Mesothelial cell of epicardium (in vitro differentiated cells): ENCODE data around the gene EXOC4. TPM values are rescaled to one million over a fixed set of nuclear protein-coding genes. Genes with fewer than 3 reads are reported as not detected.

Experiments used
- DNase-seq, 2 experiments: peaks; one replicate each; pipeline ENCODE4 v3.0.0; 2021; ENCODE audit warnings: low spot score in 2 of 2; ENCODE audit not compliant: unreplicated experiment in 2 of 2
- H3K27ac Mint-ChIP-seq: 2 replicates; pipeline ENCODE4 v1.8.0; 2021; ENCODE audit warnings: mixed read lengths
- H3K27me3 Mint-ChIP-seq: 2 replicates; pipeline ENCODE4 v1.8.0; 2021; ENCODE audit warnings: low read depth, mixed read lengths
- H3K36me3 Mint-ChIP-seq: 2 replicates; pipeline ENCODE4 v1.8.0; 2021; ENCODE audit warnings: mixed read lengths
- H3K4me1 Mint-ChIP-seq: 2 replicates; pipeline ENCODE4 v1.8.0; 2021; ENCODE audit warnings: mixed read lengths
- H3K4me3 Mint-ChIP-seq: 2 replicates; pipeline ENCODE4 v1.8.0; 2021; ENCODE audit warnings: mild to moderate bottlenecking, moderate library complexity, mixed read lengths
- H3K9me3 Mint-ChIP-seq: 2 replicates; pipeline ENCODE4 v1.8.0; 2021; ENCODE audit warnings: mixed read lengths
- CTCF ChIP-seq: fragments of 200-600 bp; sonication (generic); IDR thresholded peaks from one replicate; pipeline ENCODE4 v1.5.0; 2021; ENCODE audit warnings: antibody characterized with exemption; ENCODE audit not compliant: unreplicated experiment
- total RNA-seq: library from RNA; stranded (reverse); gene quantifications from 3 replicates; pipeline ENCODE4 v1.2.1, GENCODE V29; 2021

Gene EXOC4
- total RNA-seq, 1 donor from 2014 or later, result 105 TPM

DNA sequence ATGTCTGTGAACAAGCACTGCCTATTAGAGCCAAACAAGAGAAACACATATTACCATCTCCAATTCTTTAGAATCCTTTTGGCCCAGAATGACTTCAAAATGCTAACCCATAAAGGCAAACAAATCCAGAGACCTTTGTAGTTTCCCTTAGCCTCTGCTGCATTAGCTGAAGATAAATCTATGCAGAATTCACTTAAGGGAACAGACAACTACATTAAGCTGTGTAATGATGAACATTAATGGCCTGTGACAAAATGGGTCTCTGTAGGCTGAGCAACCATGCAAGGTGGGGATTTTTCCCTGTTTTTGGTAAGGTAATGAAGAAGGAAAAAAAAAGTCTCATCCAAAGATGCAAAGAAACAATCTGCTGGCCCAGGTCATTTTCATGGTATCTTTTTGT is 411.6 kb downstream of the EXOC4 start:
- Mint-ChIP-seq H3K36me3 (peaks cover 9% of the 10 kb centered on the region), H3K27me3 (no peaks in the 10 kb centered on the region), H3K9me3 (no peaks in the 10 kb centered on the region), H3K27ac (no peak overlapping the region), H3K4me1 (no peaks in the 10 kb centered on the region), H3K4me3 (no peak overlapping the region)
- DNase-seq, result no peak
- no peak for TF ChIP-seq CTCF

- no peaks in the 10 kb centered on the region for H3K27me3 Mint-ChIP-seq
- peaks cover 8% of the 10 kb centered on the region for H3K9me3 Mint-ChIP-seq
- no peak for TF ChIP-seq CTCF
- no peak overlapping the region for H3K27ac Mint-ChIP-seq
- H3K36me3 Mint-ChIP-seq, result peaks cover 12% of the 10 kb centered on the region
- DNase-seq, result no peak
- no peaks in the 10 kb centered on the region for H3K4me1 Mint-ChIP-seq
- H3K4me3 Mint-ChIP-seq, result no peak overlapping the region
Observed at GRCh38 chr7:133668296-133669060, 415.6 kb downstream of the EXOC4 start.

- H3K9me3 Mint-ChIP-seq, result peaks cover 8% of the 10 kb centered on the region
- peaks cover 8% of the 10 kb centered on the region for H3K36me3 Mint-ChIP-seq
- DNase-seq, result no peak
- no peaks in the 10 kb centered on the region for H3K4me1 Mint-ChIP-seq
- H3K27me3 Mint-ChIP-seq, result no peaks in the 10 kb centered on the region
- no peak for TF ChIP-seq CTCF
- H3K4me3 Mint-ChIP-seq, result no peak overlapping the region
- no peak overlapping the region for H3K27ac Mint-ChIP-seq
Observed at GRCh38 chr7:133669061-133669455, 416.2 kb downstream of the EXOC4 start.

DNA sequence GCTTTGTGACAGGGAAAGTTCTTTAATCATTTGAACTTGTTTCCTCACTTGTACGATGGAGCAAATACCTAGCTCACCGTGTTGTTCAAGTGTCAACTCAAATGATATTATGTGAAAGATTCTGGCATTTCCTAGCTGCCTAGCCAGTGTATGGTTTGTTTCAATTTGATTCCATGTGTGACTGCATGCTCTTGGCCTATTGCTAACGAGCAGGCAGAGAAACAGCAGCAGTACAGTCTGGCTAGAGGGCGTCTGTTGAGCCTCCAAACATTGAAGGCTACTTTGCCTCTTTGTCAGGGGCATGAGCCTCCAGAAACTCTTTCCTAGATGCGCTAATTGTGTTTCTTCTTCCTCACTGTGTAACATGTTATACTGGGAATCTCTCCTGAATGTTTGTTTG is 417.4 kb downstream of the EXOC4 start:
- peaks cover 8% of the 10 kb centered on the region for H3K36me3 Mint-ChIP-seq
- no peak overlapping the region for H3K4me3 Mint-ChIP-seq
- no peak for DNase-seq
- H3K27ac Mint-ChIP-seq, result no peak overlapping the region
- H3K4me1 Mint-ChIP-seq, result peaks cover under 1% of the 10 kb centered on the region
- H3K9me3 Mint-ChIP-seq, result peaks cover 8% of the 10 kb centered on the region
- TF ChIP-seq CTCF, result no peak
- H3K27me3 Mint-ChIP-seq, result no peaks in the 10 kb centered on the region

DNA sequence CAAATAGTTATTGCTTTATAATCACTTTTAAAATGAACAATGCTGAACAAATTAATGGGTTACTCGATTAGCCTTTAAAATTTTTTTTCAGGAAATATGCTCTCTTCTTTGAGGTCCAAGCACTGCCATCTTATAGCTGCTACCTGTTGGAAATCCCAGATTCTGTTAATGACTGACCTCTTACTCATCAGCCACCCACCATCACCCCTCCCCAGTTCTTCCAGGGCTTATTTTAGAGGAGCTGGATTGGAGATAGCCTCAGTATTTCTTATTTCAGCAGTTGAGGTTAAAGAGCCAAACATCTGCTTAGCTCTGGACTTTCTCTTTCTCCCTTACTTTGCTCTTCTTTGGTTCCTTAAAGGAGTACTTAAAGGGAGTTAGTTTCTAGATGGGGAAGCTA is 420.0 kb downstream of the EXOC4 start:
- peaks cover 8% of the 10 kb centered on the region for H3K9me3 Mint-ChIP-seq
- TF ChIP-seq CTCF, result no peak
- H3K4me1 Mint-ChIP-seq, result peaks cover 18% of the 10 kb centered on the region
- H3K36me3 Mint-ChIP-seq, result peaks cover 8% of the 10 kb centered on the region
- no peak for DNase-seq
- no peak overlapping the region for H3K27ac Mint-ChIP-seq
- no peaks in the 10 kb centered on the region for H3K27me3 Mint-ChIP-seq
- no peak overlapping the region for H3K4me3 Mint-ChIP-seq
